Measurements from ENCODE around the gene DIP2C.

DIP2C gene

GRCh38 chr10:241966-242643 is 447.4 kb downstream of the DIP2C start:
- no peak for DNase-seq

- DNase-seq: no peak
These were observed 448.0 kb downstream of the DIP2C start for GRCh38 chr10:241451-241850.

- DNase-seq: no peak
These were observed 450.4 kb downstream of the DIP2C start for GRCh38 chr10:239109-239508.

GRCh38 chr10:235915-236314 is 453.6 kb downstream of the DIP2C start:
- no peak for DNase-seq

GRCh38 chr10:234708-235406 is 454.6 kb downstream of the DIP2C start:
- DNase-seq: no peak

- DNase-seq: no peak
These were observed 456.6 kb downstream of the DIP2C start for GRCh38 chr10:232878-233277.

GRCh38 chr10:232061-232460 is 457.4 kb downstream of the DIP2C start:
- no peak for DNase-seq

- DNase-seq: no peak
These were observed 458.7 kb downstream of the DIP2C start for GRCh38 chr10:230758-231157.

- DNase-seq: no peak
These were observed 461.1 kb downstream of the DIP2C start for GRCh38 chr10:228366-228765.

- DNase-seq: no peak
These were observed 462.5 kb downstream of the DIP2C start for GRCh38 chr10:227014-227413.

- no peak for DNase-seq
These were observed 463.4 kb downstream of the DIP2C start for GRCh38 chr10:226018-226417.

- no peak for DNase-seq
These were observed 464.9 kb downstream of the DIP2C start for GRCh38 chr10:224571-224970.
